Stimulated activated CD8-positive, alpha-beta memory T cell treated with anti-CD3 and anti-CD28 coated beads, Interleukin-7, amount 100 ng/mL, for 4 hours (primary cell): ENCODE results near the gene GRB2.
A peak's percentile ranks its signal among the peaks of the same experiment; 100 is the strongest.

Source experiments
- DNase-seq, 2 donors: peaks; one replicate each; pipeline ENCODE4 v3.0.0-alpha.2; 2020; ENCODE audit warnings: low read depth in 2 of 2

GRB2 gene

GRCh38 chr17:75414488-75414887, 9.0 kb upstream of the GRB2 start:
- no peak for DNase-seq

GRCh38 chr17:75412455-75413317, 7.2 kb upstream of the GRB2 start:
- DNase-seq, result peak; percentile 44 to 47

GRCh38 chr17:75411328-75412067, 6.0 kb upstream of the GRB2 start:
- DNase-seq, result no peak

GRCh38 chr17:75410141-75410540, 4.7 kb upstream of the GRB2 start:
- DNase-seq, result no peak

- DNase-seq, result no peak
Observed at GRCh38 chr17:75407655-75408352, 2.3 kb upstream of the GRB2 start.

- no peak for DNase-seq
Observed at GRCh38 chr17:75406222-75406615, 741 bp upstream of the GRB2 start.

- peak in 1 of 2 donors; percentile 39 for DNase-seq
Observed at GRCh38 chr17:75404731-75405364, 630 bp downstream of the GRB2 start.

- DNase-seq, result peak in 1 of 2 donors; percentile 30
Observed at GRCh38 chr17:75404223-75404730, 1.2 kb downstream of the GRB2 start.

GRCh38 chr17:75403131-75403530, 2.3 kb downstream of the GRB2 start:
- DNase-seq, result no peak

- no peak for DNase-seq
Observed at GRCh38 chr17:75402026-75402425, 3.5 kb downstream of the GRB2 start.

- no peak for DNase-seq
Observed at GRCh38 chr17:75400326-75400939, 5.0 kb downstream of the GRB2 start.

- no peak for DNase-seq
Observed at GRCh38 chr17:75398279-75398678, 7.2 kb downstream of the GRB2 start.

GRCh38 chr17:75397217-75397616, 8.3 kb downstream of the GRB2 start:
- DNase-seq, result no peak

GRCh38 chr17:75396796-75397195, 8.7 kb downstream of the GRB2 start:
- DNase-seq, result no peak

- no peak for DNase-seq
Observed at GRCh38 chr17:75396025-75396424, 9.5 kb downstream of the GRB2 start.

- no peak for DNase-seq
Observed at GRCh38 chr17:75394332-75394918, 11.1 kb downstream of the GRB2 start.

GRCh38 chr17:75393523-75394331, 11.8 kb downstream of the GRB2 start:
- DNase-seq, result peak; percentile 67 to 79

GRCh38 chr17:75392559-75392958, 12.9 kb downstream of the GRB2 start:
- no peak for DNase-seq

GRCh38 chr17:75390982-75391381, 14.5 kb downstream of the GRB2 start:
- no peak for DNase-seq

- DNase-seq, result no peak
Observed at GRCh38 chr17:75388476-75389030, 16.9 kb downstream of the GRB2 start.
